ENCODE data around the gene TMEM109.
"Not testable (repeated sequence)": the region's sequence is repeated elsewhere in the genome, so short reads cannot be mapped to it uniquely, and the experiment has no call there.

The TMEM109 gene

GRCh38 chr11:60879104-60879503, 34.9 kb upstream of the TMEM109 start:
- DNase-seq = no peak

DNA sequence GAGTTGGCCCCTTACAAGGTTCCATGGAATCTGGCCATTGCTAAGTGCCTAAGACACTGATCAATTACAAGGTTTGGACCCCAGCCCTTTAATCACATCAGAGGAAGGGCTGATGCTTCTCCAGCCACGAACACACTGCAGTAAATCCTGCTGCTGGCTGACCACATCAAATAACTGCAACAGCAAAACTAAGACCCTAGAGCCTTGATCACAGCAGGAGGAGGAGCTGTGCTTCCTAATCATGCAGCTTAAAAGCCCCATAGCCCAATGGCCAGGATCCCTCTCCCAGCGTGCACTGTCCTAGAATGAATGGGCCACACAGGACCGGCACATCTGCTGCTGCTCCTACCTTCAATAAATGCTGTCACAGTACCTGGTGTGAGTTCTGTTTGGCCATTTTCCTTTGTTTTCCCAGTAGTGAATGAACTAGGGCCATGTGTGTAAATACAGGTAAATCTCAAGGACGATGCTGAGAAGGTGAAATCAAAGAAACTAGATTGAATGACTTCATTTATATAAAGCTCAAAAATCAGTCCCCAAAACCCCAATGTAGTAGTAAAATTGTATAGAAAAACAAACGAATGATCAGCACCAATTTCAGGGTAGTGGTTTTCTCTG, 33.9 kb upstream of the TMEM109 start:
- no peak for DNase-seq

DNA sequence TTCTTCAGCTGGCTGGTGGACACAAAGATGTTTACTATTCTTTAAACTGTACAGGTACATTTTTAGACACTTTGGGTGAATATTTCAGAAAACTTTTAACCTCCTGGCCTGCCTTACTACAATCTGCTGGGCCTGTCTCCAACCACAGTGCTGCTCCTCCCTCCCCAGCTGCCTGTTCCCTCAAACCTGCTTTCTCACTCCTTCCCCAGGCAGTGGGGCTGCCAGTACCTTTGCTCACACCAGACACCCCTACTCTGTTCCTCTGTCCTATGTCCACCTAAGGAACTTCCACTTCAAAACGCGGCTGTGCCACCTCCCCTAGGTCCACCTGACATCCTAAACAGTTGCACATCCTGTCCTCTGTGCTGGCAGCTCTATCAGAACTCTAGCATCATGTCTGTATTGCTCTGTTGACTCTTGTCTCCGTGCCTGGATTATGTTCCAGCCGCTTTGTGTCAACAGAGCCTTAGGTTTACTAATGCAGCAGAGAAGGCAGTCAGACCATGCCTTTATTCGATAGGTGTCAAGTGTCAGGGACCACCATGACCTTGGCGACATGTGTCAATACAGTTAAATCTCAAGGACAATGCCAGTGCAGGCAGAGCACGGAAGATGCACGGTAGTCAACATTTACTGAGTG, 33.2 kb upstream of the TMEM109 start:
- DNase-seq = no peak

GRCh38 chr11:60887556-60887955, 26.4 kb upstream of the TMEM109 start:
- DNase-seq = peak; percentile 37

DNA sequence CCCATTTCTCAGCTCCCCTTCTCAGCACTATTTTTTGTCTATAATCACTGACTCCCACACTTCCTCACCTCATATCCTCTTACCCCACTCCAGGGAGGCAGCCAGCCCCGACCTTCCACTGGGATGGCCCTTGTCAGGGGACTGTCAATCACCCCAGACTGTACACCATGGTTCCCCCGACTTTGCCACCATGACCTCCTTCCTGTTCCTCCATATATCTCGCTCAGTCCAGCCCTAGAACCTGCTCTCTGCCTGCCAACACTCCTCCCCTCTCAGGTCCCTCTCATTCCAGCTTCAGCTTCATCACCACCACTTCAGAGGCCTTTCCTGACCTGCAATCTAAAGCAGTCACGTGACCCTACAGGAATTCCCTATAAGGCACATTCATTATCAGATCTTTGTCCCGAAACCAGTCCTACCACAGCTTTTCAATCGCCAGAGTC, 24.1 kb upstream of the TMEM109 start:
- no peak for DNase-seq

DNA sequence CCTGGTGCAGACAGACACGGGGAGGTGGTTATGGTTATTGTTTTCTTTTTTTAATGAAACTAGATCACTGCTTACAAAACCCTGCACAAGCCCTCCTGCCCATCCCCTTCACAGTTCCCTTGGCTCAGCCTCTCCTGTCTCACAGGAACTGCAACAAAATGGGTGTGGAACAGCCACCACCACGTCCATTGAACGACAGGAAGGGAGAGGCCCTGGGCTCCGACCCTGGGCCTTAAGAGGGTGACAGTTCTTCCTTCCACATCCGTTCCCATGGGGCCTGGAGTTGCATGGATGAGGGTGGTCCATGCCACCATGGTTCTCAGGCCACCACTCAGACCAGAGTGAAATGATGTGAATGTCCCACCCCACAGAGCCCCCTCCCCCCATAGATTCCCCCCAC, 23.3 kb upstream of the TMEM109 start:
- DNase-seq = no peak

- DNase-seq = no peak
These were observed 22.7 kb upstream of the TMEM109 start for GRCh38 chr11:60891103-60891741.

- DNase-seq = no peak
These were observed 18.3 kb upstream of the TMEM109 start for GRCh38 chr11:60895687-60896086.

DNA sequence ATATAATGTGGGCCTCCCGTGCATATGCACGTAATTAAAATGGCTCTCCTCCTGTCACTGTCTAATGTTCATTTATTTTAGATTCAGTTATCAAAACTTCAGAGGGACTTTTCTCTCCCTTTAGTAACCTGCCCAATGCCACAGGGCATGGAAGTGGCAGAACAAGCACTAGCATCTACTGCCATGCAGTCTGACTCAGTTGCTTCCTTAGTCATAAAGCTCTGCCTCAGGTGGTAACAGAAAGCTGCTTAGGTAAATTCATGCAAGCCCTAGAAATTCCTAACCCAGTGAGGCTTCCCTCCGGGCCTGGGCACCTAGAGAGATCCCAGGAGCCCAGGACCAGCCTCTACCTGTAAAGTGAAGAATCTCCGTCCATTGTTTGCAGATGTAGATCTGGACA, 16.5 kb upstream of the TMEM109 start:
- no peak for DNase-seq

- DNase-seq = no peak
These were observed 14.7 kb upstream of the TMEM109 start for GRCh38 chr11:60899046-60899936.

- DNase-seq = no peak
These were observed 14.0 kb upstream of the TMEM109 start for GRCh38 chr11:60899977-60900376.

GRCh38 chr11:60900673-60901404, 13.1 kb upstream of the TMEM109 start:
- no peak for DNase-seq

GRCh38 chr11:60902625-60903024, 11.3 kb upstream of the TMEM109 start:
- no peak for DNase-seq

GRCh38 chr11:60905047-60905446, 8.9 kb upstream of the TMEM109 start:
- DNase-seq = peak; percentile 10

GRCh38 chr11:60905551-60906113, 8.3 kb upstream of the TMEM109 start:
- DNase-seq = no peak

GRCh38 chr11:60906132-60906972, 7.6 kb upstream of the TMEM109 start, which contains the start of gene PRPF19:
TSS of gene PRPF19 (minus strand) at chr11:60906585. CDS start at chr11:60906382, 203 bp downstream.
- DNase-seq = peak; percentile 93

DNA sequence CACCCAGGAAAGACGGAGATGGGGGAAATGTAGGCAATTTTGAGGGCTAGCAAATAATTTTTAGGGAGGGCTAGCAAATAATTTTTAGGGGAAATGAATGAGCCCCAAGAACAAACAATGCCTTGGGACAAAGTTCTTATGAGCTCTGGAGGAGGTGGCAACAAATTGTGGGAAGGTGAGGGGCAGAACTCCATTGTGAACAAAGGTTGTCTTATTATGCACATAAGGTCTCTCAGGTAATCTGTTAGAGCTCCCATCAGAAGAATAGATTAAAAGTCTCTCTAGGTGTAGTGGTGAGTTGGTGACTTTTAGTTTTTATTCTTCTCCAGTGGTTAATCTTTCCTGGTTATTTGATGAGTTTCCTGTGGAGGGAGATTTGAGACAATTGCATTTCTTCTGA, 5.2 kb upstream of the TMEM109 start:
- DNase-seq = no peak

DNA sequence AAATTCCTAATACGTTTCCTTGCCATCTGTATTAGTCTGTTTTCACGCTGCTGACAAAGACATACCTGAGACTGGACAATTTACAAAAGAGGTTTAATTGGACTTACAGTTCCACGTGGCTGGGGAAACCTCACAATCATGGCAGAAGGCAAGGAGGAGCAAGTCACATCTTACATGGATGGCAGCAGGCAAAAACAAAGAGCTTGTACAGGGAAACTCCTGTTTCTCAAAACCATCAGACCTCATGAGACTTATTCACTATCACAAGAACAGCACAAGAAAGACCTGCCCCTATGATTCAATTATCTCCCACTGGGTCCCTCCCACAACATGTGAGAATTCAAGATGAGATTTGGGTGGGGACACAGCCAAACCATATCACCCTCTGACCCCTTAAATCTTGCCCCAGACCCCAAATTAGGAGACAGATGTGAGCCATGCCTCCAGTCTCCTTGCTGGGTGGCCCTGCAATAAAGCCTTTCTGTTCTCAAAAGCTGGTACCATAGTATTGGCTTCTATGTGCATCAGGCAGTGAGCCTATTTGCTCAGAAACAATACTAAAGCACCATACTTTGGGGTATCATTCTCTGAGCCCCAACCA, 4.2 kb upstream of the TMEM109 start:
- DNase-seq = not testable (repeated sequence)

- DNase-seq = no peak
These were observed 3.7 kb upstream of the TMEM109 start for GRCh38 chr11:60910281-60910687.

GRCh38 chr11:60910711-60911380, 3.1 kb upstream of the TMEM109 start:
- no peak for DNase-seq

Data from NCI-H526 treated with DMSO at 0.1 percent for 48 hours (cell line).